HTR-8/SVneo (cell line): Measurements from ENCODE around the gene CLCNKA.
"Not testable (repeated sequence)": the region's sequence is repeated elsewhere in the genome, so short reads cannot be mapped to it uniquely, and the experiment has no call there.

ENCODE experiments used
- DNase-seq: peaks from one replicate; pipeline ENCODE4 v3.0.0; 2011; ENCODE audit warnings: low spot score, mixed read lengths; ENCODE audit not compliant: insufficient read length
- FAIRE-seq: peaks from 2 replicates; lab custom pipeline; 2011; peaks lifted over from hg19 to GRCh38; lab: Jason Lieb, UNC

Gene CLCNKA

DNA sequence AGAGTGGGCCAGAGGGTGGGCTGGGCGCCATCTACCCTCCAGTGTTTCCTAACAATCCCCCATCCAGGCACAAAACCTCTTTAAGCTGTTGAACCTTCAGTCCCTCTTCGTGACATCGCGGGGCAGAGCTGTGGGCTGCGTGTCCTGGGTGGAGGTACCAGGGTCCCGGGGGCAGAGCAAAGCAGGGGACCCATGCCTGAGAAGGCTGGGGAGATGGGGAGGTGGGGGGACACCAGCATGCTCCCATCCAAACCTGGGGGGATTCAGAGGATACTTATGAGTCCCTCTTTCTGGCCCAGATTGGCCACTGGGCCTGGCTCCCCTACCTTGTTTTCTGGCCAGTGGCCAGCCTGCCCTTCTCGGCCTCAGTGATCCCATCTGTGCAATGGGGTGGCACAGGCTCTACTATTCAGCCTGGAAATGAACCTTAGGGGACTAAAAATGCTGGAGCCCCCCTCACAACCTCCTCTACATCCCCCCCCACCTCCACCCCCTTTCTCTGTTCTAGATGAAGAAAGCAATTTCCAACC is 11.3 kb downstream of the CLCNKA start:
- not testable (repeated sequence) for FAIRE-seq

DNA sequence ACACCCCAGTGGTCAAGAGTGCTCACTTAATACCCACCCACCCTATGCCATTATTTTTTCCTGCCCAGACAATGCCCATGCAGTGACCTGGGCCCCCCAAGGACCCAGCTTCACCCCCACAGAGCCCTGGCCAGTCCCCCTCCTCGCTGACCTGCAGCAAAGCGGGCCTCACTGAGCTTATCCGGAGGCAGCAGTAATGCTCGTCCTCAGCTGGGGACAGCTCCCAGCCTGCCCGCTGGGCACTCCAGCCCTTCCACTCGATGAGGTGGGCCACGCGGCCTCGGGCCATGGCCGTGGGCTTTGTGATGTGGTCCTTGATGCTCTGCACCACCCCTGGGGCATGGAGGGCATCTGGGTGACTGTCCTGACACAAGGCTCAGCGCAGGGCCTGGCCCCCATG is 14.6 kb downstream of the CLCNKA start:
- not testable (repeated sequence) for FAIRE-seq, DNase-seq

More for the DNA sequence above, 11.3 kb downstream of the CLCNKA start:
- not testable (repeated sequence) for DNase-seq

DNA sequence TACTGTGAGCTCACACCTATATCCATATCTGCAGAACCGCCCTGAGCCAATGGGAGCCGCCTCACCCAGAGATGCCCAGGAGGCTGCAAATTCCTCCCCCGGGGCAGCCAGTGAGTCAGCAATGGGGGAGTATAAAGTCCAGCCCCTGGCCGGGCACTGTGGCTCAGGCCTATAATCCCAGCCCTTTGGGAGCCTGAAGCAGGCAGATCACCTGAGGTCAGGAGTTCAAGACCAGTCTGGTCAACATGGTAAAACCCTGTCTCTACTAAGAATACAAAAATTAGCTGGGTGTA is 16.7 kb downstream of the CLCNKA start:
- DNase-seq (no peak), FAIRE-seq (no peak)

DNA sequence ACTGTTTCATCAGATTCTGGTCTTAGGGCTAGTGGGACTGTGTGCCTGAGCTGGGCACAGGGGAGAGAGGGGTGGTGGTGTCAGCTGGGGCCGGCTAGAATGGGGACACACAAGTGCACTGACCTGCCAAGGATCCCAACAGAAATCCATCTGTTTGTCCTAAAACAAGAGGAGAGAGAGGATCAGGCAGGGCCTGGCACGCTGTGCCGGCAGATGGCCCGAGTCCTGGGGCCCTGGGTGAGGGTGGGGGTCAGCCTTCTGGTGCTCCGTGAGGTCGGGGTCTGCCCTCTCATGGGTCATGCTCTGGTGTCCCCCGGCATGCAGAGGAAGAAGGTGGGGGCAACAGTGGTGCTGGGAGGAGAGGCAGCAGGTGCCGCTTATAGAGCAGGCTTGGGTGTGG is 18.0 kb downstream of the CLCNKA start:
- FAIRE-seq: peak; percentile 48
- not testable (repeated sequence) for DNase-seq

DNA sequence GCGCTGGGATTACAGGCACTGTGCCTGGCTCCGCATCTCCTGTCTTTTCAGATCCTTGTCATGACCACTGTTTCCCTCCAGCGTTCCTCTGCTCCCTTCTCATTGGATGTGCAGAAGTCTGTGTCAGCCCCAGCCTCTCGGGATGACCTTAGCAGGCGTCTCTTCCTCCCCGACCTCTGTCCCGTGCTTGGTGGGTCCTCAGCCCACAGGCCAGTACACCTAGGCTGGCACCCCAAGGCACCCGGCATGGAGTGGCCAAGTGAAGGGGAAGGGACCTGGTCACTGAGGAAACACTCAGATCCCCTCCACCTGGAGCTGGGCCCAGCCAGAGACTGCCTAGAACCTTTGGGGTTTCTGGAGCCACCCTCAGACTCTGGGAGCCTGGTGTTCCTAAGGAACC is 19.4 kb downstream of the CLCNKA start:
- DNase-seq: no peak
- FAIRE-seq: no peak

DNA sequence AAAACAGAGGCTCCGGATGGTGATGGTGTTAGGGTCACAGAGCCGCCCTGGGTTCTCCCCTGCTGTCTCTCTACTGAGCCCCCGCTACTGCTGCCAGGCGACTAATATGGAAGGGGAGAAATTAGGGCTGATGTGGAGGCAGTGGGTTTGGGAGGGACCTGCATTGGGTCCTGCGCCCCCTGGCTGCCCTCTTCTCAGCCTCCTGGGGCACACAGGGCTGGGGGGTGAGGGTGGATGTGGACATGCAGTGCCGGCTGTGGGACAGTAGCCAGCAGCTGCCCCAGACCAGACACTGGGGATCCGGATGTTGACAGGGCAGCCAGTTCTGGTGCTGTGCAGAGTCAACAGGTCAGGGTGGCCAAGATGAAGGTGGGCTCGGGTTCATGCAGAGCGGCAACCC is 20.3 kb downstream of the CLCNKA start:
- DNase-seq: no peak
- FAIRE-seq: no peak

DNA sequence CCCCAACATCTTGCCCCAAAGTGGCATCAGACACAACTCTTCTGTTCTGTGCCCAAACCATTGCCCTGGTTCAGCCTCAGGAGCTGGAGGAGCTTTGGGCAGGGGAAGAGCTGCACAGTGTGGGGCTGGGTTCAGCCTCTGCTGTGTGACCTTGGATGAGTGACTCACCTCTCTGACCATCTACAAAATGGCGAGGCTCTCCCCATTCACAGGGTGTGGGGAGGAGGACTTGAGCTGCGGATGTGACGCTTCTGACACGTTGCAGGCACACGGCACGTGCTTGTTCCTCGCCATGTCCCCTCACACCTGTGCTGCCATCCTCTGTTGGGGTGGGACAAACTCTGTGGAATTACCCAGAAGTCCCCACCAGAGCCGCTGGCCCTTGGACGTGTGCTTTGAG is 20.8 kb downstream of the CLCNKA start:
- FAIRE-seq: peak; percentile 52

DNA sequence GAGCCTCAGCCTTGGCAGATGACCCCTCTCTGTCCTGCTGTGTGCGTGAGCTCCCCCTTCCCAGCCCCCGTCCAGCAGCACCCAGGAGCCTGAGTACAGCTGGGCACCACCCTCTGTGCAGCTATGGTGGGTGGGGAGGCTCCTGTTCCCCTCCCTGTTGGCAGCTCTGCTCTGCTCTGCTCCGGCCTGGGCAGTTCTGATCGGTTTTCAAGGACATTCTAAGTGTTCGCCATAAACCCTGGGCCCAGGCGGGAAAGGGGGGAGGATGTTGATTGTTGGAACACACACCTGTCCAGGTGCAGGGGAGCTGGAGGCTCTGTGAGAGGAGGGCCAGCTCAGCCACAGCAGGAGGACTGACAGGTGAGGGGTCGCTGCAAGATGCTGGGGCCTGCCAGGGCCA is 21.7 kb downstream of the CLCNKA start, which contains the start of gene CLCNKB:
CLCNKB (plus strand) TSS at position 262 of the 400 bp plus-strand sequence. CDS start 711 bp downstream, outside the sequence.
- no peak for FAIRE-seq
- no peak for DNase-seq

More for the DNA sequence above, 20.8 kb downstream of the CLCNKA start:
- DNase-seq: not testable (repeated sequence)

DNA sequence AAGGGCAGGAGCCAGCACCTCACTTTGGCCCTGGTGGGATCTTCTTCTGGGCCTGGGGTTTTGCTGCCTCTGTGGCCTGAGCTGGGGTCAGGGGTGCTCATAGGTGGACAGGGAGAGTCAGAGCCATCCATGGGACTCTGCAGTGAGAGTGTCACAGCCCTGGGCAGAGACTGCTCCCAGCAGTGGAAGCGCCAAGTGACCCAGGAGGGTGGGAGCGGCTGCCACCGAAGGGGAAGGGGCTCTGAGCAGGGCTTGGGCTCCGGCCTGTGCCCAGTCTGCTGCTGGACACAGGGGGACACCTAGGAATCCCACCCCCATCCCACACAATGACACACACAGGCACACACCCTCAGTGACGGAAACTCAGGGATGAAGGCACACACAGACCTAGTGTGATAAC is 22.1 kb downstream of the CLCNKA start:
- DNase-seq (no peak), FAIRE-seq (no peak)

DNA sequence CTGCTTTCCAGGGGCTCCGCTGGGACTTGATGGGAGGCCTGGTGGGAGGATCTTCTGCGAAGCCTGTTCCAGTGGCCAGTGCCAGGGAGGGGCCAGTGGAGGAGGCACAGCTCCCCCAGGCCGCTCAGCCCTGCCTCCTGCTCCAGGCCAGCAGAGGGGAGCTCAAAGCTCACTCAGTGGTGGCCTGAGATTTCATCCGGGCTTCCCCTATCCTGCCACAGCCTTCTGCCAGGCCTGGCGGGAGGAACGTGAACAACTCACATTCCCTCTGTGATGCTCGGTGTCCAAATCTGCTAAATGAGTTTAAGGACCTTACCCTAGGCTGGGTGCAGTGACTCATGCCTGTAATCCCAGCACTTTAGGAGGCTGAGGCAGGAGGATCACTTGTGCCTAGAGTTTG is 25.0 kb downstream of the CLCNKA start:
- FAIRE-seq: no peak

DNA sequence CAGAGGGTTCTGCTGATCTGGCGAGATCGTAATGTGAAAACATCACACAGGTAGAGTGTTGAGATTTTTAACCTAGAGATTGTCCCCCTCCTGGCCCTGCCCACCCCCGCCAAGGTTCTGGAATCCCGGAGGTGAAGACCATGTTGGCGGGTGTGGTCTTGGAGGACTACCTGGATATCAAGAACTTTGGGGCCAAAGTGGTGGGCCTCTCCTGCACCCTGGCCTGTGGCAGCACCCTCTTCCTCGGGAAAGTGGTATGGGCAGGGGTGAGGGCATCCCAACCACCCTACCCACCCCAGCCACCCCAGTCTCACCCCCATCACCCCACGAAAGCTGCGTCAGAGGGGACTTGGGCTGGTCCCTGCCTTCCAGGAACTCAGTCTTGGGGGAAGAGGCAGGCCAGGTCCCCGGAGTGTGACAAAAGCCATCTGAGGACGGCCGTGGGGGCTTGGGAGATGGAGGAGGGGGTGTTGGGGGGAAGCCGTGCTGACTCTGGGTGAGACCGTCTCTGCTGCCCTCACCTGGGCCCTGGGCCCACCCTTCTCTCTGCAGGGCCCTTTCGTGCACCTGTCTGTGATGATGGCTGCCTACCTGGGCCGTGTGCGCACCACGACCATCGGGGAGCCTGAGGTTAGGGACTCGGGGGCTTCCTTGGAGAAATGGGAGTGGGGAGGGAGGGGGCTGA is 26.1 kb downstream of the CLCNKA start:
- FAIRE-seq (no peak), DNase-seq (no peak)

More for the DNA sequence above, 25.0 kb downstream of the CLCNKA start:
- DNase-seq: no peak

DNA sequence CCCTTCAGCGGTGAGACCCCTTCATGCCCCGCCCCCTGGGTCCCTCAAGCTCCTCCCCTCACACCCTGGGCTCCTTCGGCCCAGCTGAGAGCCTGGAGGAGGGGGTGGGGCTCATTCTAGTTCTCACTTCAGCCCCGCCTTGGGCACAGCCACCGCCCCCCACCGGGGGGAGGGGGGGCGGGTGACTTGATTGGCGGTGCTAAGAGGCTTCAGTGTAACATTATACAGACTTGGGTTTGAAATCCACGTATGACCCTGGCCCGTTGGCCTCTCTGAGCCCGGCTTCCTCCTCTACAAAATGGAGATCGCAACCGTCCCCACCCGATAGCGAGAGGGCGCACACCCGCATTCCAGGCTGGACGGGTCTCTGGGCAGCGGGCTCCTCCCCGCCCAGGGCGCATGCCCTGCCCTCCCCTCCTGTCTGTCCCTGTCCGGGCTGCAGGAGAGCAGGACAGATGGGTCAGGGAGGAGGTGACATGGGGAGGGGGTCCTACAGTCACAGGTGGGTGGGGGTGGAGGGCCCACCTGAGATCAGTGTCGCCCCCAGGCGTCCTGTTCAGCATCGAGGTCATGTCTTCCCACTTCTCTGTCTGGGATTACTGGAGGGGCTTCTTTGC is 26.8 kb downstream of the CLCNKA start:
- FAIRE-seq (no peak), DNase-seq (no peak)

DNA sequence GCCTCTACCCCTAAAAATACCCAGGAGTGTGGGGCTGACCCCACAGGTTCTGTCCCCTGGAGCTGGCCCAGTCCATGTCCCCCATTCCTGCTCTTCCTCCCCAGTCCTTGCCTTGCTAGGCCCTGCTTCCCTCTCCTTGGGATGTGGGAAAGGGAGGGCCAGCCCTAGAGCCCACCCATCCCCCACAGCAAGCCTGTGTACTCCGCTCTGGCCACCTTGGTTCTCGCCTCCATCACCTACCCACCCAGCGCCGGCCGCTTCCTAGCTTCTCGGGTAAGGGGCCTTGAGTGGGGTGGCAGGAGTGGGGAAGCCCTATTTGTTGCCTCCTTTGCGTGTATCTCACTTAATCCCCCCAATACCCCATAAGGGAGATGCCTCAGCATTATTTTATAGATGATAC is 28.5 kb downstream of the CLCNKA start:
- no peak for FAIRE-seq
- no peak for DNase-seq

DNA sequence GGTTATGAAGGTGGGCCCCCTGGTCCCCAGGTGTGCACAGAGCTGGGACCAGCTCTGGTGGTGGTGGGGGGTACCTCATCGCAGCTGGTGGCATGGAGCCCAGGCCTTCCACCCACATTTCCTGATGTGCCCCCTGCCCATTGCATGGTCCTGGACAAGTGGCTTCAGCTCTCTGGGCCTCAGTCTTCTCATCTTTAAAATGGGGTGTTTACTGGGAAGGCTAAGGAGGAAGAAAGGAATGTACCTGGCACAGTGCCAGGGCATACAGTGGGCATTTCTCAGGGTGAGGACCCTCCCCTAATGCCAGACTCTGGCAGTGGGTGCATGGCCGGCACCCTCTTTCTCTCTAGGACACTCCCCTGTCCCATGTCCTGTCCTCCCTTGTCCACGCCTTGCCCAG is 29.2 kb downstream of the CLCNKA start:
- FAIRE-seq (no peak), DNase-seq (no peak)

DNA sequence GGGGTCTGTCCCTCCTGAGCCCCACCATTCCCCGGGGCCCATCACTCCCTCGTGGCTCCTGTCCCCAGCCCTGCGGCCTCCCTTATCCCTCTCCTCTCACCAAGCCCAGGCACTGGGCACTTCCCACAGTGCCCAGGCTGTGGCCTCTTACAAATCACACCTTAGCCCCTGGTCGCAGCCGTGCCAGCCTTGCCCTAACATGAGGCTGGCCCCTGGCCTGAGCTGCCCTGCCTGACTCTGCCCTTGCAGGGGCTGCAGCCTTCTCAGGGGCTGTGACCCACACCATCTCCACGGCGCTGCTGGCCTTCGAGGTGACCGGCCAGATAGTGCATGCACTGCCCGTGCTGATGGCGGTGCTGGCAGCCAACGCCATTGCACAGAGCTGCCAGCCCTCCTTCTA is 30.1 kb downstream of the CLCNKA start:
- not testable (repeated sequence) for DNase-seq, FAIRE-seq

DNA sequence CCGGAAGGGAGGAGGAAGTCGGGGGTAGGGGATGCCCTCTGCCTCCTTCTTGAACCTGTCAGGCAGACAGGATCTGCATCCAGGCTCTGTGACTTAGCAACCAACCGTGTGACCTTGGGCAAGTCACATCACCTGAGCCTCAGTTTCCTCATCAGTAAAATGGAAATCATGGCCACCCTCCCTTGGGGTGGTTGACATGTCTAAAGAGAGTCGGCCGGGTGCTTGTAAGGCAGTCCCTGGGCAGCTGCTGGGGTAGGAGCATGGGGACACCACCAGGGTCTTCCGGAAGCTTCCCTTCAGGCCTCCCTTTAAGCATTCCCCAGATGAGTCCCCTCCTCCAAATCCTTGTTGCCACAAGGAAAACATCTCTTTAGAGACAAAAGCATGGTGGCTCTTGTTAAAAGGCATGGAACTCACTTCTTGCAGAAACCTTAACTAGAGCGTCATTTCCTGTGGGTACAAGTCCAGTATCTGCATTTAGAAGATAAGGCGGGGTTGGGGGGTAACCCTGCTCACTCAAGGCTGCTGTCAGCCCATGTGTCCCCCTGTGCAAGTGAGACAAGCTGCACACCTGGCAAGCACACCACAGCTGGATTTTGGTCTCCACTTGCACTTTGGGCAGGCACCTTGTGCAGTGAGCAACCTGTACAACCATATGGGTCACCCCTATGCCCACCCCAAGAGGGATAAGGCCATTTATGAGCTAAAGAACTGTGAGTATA is 32.1 kb downstream of the CLCNKA start:
- FAIRE-seq (no peak), DNase-seq (no peak)

DNA sequence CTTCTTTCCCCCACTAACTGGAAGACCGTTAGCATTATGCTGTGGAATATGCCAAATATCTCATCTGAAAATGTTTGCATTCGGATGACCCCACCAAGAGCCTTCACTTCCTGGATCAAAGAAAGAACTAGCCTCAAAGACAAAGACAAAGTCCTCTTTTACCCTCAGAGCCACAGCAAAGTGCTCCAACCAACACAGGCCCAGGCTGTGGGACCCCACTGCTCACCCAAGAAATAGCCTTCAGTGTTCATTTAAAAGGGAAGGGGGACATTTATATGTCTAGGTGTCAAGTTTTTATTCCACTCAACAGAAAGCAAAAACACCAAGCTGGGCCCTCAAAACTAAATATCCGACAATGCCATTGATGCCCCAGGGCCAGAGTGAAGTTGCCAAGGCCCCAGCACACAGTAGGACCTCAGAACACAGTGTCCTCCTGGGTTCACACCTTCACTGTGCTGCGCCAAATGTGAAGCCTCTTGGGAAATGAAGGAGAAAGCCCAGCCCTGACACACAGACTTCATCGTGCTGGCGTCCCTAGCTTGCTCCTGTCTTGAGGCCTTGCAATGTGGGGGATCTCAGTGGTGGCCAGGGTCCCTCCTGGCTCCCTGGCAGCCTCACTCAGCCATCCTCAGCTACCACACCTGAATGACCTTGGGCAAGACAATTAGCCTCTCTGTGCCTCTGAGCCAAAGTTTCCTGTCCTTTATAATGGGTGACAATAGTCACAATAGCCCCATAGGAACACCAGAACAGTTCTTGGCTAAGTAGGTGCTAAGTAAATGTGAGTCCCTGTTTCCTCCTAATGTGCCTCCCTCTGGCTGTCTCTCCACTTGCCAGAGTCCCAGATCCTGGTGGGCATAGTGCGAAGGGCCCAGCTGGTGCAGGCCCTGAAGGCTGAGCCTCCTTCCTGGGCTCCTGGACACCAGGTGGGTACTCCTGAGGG is 33.0 kb downstream of the CLCNKA start:
- FAIRE-seq (no peak), DNase-seq (no peak)

DNA sequence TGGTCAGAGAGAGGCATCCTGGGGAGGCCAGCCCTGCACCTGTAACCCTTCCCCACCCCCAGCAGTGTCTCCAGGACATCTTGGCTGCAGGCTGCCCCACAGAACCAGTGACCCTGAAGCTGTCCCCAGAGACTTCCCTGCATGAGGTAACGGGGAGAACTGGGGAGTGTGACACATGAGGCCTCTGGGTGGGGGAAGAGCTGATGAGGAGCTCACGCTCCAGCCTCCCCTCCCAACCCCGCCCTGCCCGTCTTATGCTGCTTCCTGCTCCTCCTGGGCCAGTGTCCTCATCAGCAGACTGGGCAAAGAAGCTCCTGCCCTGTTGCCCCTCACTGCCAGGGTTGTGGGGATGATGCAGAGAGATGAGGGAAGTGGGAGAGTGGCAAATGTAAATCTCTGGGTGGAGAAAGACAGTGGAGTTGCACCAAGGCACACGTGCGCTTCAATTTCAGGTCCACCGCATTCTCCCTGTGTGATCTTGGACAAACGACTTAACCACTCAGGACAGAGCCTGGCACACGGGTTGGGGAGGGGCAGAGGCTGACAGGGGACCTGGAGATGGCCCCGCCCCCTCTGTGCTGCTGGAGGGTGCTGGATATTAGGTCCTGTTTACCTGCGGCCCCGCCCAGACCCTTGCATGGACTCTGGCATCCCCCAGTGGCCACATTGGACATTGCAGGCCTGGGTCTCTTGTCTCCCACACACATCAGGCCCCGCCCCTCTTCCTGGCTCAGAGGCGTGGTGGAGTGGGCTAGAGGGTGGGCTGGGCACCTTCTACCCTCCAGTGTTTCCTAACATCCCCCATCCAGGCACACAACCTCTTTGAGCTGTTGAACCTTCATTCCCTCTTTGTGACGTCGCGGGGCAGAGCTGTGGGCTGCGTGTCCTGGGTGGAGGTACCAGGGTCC is 34.0 kb downstream of the CLCNKA start:
- DNase-seq (peak; percentile 79), FAIRE-seq (peak; percentile 20)

DNA sequence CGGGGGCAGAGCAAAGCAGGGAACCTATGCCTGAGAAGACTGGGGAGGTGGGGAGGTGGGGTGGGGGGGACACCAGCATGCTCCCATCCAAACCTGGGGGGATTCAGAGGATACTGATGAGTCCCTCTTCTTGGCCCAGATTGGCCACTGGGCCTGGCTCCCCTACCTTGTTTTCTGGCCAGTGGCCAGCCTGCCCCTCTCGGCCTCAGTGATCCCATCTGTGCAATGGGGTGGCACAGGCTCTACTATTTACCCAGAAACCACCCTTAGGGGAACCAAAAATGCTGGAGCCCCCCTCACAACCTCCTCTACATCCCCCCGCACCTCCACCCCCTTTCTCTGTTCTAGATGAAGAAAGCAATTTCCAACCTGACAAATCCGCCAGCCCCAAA is 34.7 kb downstream of the CLCNKA start:
- not testable (repeated sequence) for DNase-seq, FAIRE-seq
